Measurements from ENCODE around the gene HSFX3. TPM values are rescaled to one million over a fixed set of nuclear protein-coding genes. Genes with fewer than 3 reads are reported as not detected.
"Not testable (repeated sequence)": the region's sequence is repeated elsewhere in the genome, so short reads cannot be mapped to it uniquely, and the experiment has no call there.

The HSFX3 gene
- polyA plus RNA-seq, 3 donors, result not detected

DNA sequence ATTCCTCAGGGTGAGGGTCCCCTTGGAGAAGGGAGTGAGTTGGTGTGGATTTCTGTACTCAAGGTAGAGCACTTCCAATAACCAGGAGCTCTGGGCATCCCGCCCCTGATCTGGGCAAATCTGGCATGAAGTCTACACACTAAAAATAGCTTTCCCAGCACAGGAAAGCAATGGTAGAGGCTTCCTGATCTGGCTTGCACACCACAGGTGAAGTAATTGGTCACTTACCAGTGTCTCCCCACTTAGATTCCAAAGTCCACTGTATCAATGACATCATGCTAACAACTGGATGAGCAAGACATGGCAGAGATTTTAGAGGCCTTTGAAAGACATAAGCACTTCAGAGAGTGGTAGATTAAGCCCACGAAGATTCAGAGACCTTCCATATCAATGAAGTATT lies 26.8 kb downstream of the HSFX3 start:
- Mint-ChIP-seq H3K4me3 (no peak overlapping the region), H3K27me3 (ENCODE audit: low read depth in 3 of 3) (peaks cover 0 to 12% (median 11%) of the 10 kb centered on the region in 3 donors), H3K27ac (peak overlapping the region in 1 of 7 donors; percentile 63), H3K4me1 (peaks cover 12% of the 10 kb centered on the region), H3K9me3 (peaks cover 0 to 2% (median 0%) of the 10 kb centered on the region in 7 donors), H3K36me3 (no peaks in the 10 kb centered on the region)
- Histone ChIP-seq H3K27ac (ENCODE audit: low read depth in 1 of 2, low read length in 2 of 2) (no peak overlapping the region), H3K36me3 (replicated peaks in 1 of 2; ENCODE audit: control insufficient read depth in 1 of 2, insufficient read depth in 2 of 2, low read length in 2 of 2) (no peaks in the 10 kb centered on the region), H4K20me1 (ENCODE audit: insufficient read depth, low read length) (no peaks in the 10 kb centered on the region), H3K4me2 (replicated peaks; ENCODE audit: extremely low read depth, low read length, poor library complexity, severe bottlenecking) (no peak overlapping the region), H3K9ac (ENCODE audit: insufficient read depth, low read length, poor library complexity, severe bottlenecking) (no peak overlapping the region), H3K4me1 (ENCODE audit: control insufficient read depth in 1 of 2, insufficient read depth in 2 of 2, low read length in 2 of 2) (peaks cover 12 to 14% of the 10 kb centered on the region in 2 donors), H2AFZ (ENCODE audit: insufficient read depth, low read depth, low read length, poor library complexity, severe bottlenecking) (no peak overlapping the region), H3K27me3 (ENCODE audit: control insufficient read depth in 2 of 2, insufficient read depth in 2 of 2, low read length in 2 of 2) (peaks cover 0 to 2% of the 10 kb centered on the region in 2 donors), H3K9me3 (replicated peaks in 1 of 2; ENCODE audit: control insufficient read depth in 1 of 2, insufficient read depth in 1 of 2, low read length in 2 of 2) (no peaks in the 10 kb centered on the region), H3K4me3 (replicated peaks in 1 of 3; ENCODE audit: low read depth in 2 of 3, low read length in 3 of 3) (no peak overlapping the region), H3K79me2 (ENCODE audit: insufficient read depth, low read length) (no peaks in the 10 kb centered on the region)
- no CpG with 5 or more reads among the region's 2 CpGs for WGBS (ENCODE audit: insufficient coverage)
- intact Hi-C loops (cut with micrococcal nuclease), result no loop called here
- TF ChIP-seq, protein P1, sequence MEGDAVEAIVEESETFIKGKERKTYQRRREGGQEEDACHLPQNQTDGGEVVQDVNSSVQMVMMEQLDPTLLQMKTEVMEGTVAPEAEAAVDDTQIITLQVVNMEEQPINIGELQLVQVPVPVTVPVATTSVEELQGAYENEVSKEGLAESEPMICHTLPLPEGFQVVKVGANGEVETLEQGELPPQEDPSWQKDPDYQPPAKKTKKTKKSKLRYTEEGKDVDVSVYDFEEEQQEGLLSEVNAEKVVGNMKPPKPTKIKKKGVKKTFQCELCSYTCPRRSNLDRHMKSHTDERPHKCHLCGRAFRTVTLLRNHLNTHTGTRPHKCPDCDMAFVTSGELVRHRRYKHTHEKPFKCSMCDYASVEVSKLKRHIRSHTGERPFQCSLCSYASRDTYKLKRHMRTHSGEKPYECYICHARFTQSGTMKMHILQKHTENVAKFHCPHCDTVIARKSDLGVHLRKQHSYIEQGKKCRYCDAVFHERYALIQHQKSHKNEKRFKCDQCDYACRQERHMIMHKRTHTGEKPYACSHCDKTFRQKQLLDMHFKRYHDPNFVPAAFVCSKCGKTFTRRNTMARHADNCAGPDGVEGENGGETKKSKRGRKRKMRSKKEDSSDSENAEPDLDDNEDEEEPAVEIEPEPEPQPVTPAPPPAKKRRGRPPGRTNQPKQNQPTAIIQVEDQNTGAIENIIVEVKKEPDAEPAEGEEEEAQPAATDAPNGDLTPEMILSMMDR (IDR thresholded peaks at IDR 0.05), result no peak
- no peak for DNase-seq

DNA sequence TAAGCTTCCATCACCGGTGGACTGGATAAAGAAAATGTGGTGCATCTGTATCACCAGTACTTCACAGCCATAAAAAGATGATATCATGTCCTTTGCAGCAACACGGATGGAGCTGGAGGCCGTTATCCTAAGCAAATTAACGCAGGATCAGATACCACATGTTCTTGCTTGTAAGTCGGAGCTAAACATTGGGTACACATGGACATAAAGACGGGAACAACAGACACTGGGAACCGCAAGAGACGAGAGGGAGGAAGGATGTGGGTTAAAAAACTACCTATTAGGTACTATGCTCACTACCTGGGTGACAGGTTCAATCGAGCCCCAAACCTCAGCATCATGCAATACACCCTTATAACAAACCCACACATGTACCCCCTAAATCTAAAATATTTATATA lies 28.3 kb downstream of the HSFX3 start:
- Histone ChIP-seq H3K4me1 (ENCODE audit: control insufficient read depth in 1 of 2, insufficient read depth in 2 of 2, low read length in 2 of 2) (peaks cover 13 to 14% of the 10 kb centered on the region in 2 donors), H3K4me2 (replicated peaks; ENCODE audit: extremely low read depth, low read length, poor library complexity, severe bottlenecking) (no peak overlapping the region), H3K9me3 (replicated peaks in 1 of 2; ENCODE audit: control insufficient read depth in 1 of 2, insufficient read depth in 1 of 2, low read length in 2 of 2) (no peaks in the 10 kb centered on the region), H3K36me3 (replicated peaks in 1 of 2; ENCODE audit: control insufficient read depth in 1 of 2, insufficient read depth in 2 of 2, low read length in 2 of 2) (no peaks in the 10 kb centered on the region), H3K9ac (ENCODE audit: insufficient read depth, low read length, poor library complexity, severe bottlenecking) (no peak overlapping the region), H2AFZ (ENCODE audit: insufficient read depth, low read depth, low read length, poor library complexity, severe bottlenecking) (no peak overlapping the region), H3K4me3 (replicated peaks in 1 of 3; ENCODE audit: low read depth in 2 of 3, low read length in 3 of 3) (no peak overlapping the region), H3K79me2 (ENCODE audit: insufficient read depth, low read length) (no peaks in the 10 kb centered on the region), H3K27me3 (ENCODE audit: control insufficient read depth in 2 of 2, insufficient read depth in 2 of 2, low read length in 2 of 2) (peaks cover 0 to 2% of the 10 kb centered on the region in 2 donors), H3K27ac (ENCODE audit: low read depth in 1 of 2, low read length in 2 of 2) (no peak overlapping the region), H4K20me1 (ENCODE audit: insufficient read depth, low read length) (no peaks in the 10 kb centered on the region)
- no peak overlapping the region for H3K27ac Mint-ChIP-seq
- peaks cover 0 to 5% (median 1%) of the 10 kb centered on the region in 7 donors for H3K9me3 Mint-ChIP-seq
- intact Hi-C loops (cut with micrococcal nuclease), result no loop called here
- no CpG with 5 or more reads among the region's 9 CpGs for WGBS (ENCODE audit: insufficient coverage)
- H3K36me3 Mint-ChIP-seq, result no peaks in the 10 kb centered on the region
- no peak for DNase-seq
- peaks cover 0 to 14% (median 12%) of the 10 kb centered on the region in 3 donors for H3K27me3 Mint-ChIP-seq (ENCODE audit: low read depth in 3 of 3)
- TF ChIP-seq, protein P1 (IDR thresholded peaks at IDR 0.05), result no peak
- no peak overlapping the region for H3K4me3 Mint-ChIP-seq
- peaks cover 14% of the 10 kb centered on the region for H3K4me1 Mint-ChIP-seq

GRCh38 chrX:149520636-149521277 lies 29.0 kb downstream of the HSFX3 start:
- peak overlapping the region in 1 of 2 donors; percentile 46 for H3K4me3 Mint-ChIP-seq
- H3K36me3 Mint-ChIP-seq; DNase-seq; H3K36me3 ChIP-seq (replicated peaks in 1 of 2; ENCODE audit: control insufficient read depth in 1 of 2, insufficient read depth in 2 of 2, low read length in 2 of 2); H3K79me2 ChIP-seq (ENCODE audit: insufficient read depth, low read length); H3K27me3 ChIP-seq (ENCODE audit: control insufficient read depth in 2 of 2, insufficient read depth in 2 of 2, low read length in 2 of 2); H2AFZ ChIP-seq (ENCODE audit: insufficient read depth, low read depth, low read length, poor library complexity, severe bottlenecking); H3K4me2 ChIP-seq (replicated peaks; ENCODE audit: extremely low read depth, low read length, poor library complexity, severe bottlenecking); H3K9me3 Mint-ChIP-seq; intact Hi-C loops (cut with micrococcal nuclease); H3K27ac Mint-ChIP-seq; H3K9me3 ChIP-seq (replicated peaks in 1 of 2; ENCODE audit: control insufficient read depth in 1 of 2, insufficient read depth in 1 of 2, low read length in 2 of 2); H3K9ac ChIP-seq (ENCODE audit: insufficient read depth, low read length, poor library complexity, severe bottlenecking); H4K20me1 ChIP-seq (ENCODE audit: insufficient read depth, low read length); H3K27ac ChIP-seq (ENCODE audit: low read depth in 1 of 2, low read length in 2 of 2); H3K4me3 ChIP-seq (replicated peaks in 1 of 3; ENCODE audit: low read depth in 2 of 3, low read length in 3 of 3): not testable (repeated sequence)
- peaks cover 0 to 14% (median 13%) of the 10 kb centered on the region in 3 donors for H3K27me3 Mint-ChIP-seq (ENCODE audit: low read depth in 3 of 3)
- no CpG with 5 or more reads among the region's 3 CpGs for WGBS (ENCODE audit: insufficient coverage)
- peaks cover 16% of the 10 kb centered on the region for H3K4me1 Mint-ChIP-seq
- H3K4me1 ChIP-seq (ENCODE audit: control insufficient read depth in 1 of 2, insufficient read depth in 2 of 2, low read length in 2 of 2), result peaks cover 14% of the 10 kb centered on the region in 2 donors

All from CD14-positive monocyte (primary cell).